Liver (tissue), 9 donors: ENCODE results near the gene DDX24. TPM values are rescaled to one million over a fixed set of nuclear protein-coding genes. Genes with fewer than 3 reads are reported as not detected.

Source experiments
- DNase-seq: peaks from one replicate; pipeline ENCODE4 v3.0.0-alpha.2; 2017; ENCODE audit warnings: low spot score
- H3K27ac ChIP-seq, 2 donors: one replicate each; pipeline ENCODE4 v1.7.0; 2013; ENCODE audit warnings: inconsistent platforms in 2 of 2, low read length in 2 of 2, control low read depth in 1 of 2, low read depth in 1 of 2, mild to moderate bottlenecking in 1 of 2
- H3K27me3 ChIP-seq, 4 donors: one replicate each; pipeline versions ENCODE4 v1.6.1 to v1.7.0; 2013; ENCODE audit warnings: low read length in 3 of 4, inconsistent platforms in 1 of 4, mild to moderate bottlenecking in 1 of 4, moderate library complexity in 1 of 4; ENCODE audit not compliant: control insufficient read depth in 4 of 4, insufficient read depth in 4 of 4
- H3K36me3 ChIP-seq, 4 donors: one replicate each; pipeline versions ENCODE4 v1.6.1 to v1.7.0; 2013; ENCODE audit warnings: low read length in 3 of 4, mild to moderate bottlenecking in 3 of 4, low read depth in 1 of 4, moderate library complexity in 1 of 4; ENCODE audit not compliant: control insufficient read depth in 4 of 4, insufficient read depth in 3 of 4
- H3K4me1 ChIP-seq, 4 donors: one replicate each; pipeline versions ENCODE4 v1.6.1 to v1.7.0; 2013; ENCODE audit warnings: low read length in 3 of 4, mild to moderate bottlenecking in 3 of 4, moderate library complexity in 1 of 4; ENCODE audit not compliant: control insufficient read depth in 4 of 4, insufficient read depth in 4 of 4
- H3K4me3 ChIP-seq, 3 donors: one replicate each; pipeline versions ENCODE4 v1.6.1 to v1.7.0; 2013; ENCODE audit warnings: low read length in 3 of 3, control low read depth in 1 of 3, low read depth in 1 of 3, mild to moderate bottlenecking in 1 of 3
- H3K9ac ChIP-seq, 2 donors: one replicate each; pipeline ENCODE4 v1.7.0; 2013; ENCODE audit warnings: low read length in 2 of 2, mild to moderate bottlenecking in 2 of 2, moderate library complexity in 2 of 2, control low read depth in 1 of 2, low read depth in 1 of 2
- H3K9me3 ChIP-seq, 4 donors: one replicate each; pipeline versions ENCODE4 v1.6.1 to v1.7.0; 2013; ENCODE audit warnings: low read length in 3 of 4; ENCODE audit not compliant: control insufficient read depth in 4 of 4
- EGR1 ChIP-seq, 2 donors: IDR thresholded peaks; 2 replicates each; pipeline ENCODE4 v1.6.1; 2016 to 2018; ENCODE audit warnings: antibody characterized with exemption in 2 of 2, low read depth in 2 of 2
- FOXA1 ChIP-seq: IDR thresholded peaks from 2 replicates; pipeline ENCODE4 v1.6.1; 2016; ENCODE audit warnings: antibody characterized with exemption
- FOXA2 ChIP-seq: IDR thresholded peaks from 2 replicates; pipeline ENCODE4 v1.6.1; 2016; ENCODE audit warnings: antibody characterized with exemption
- GABPA ChIP-seq, 2 donors: IDR thresholded peaks in 1 of 2; conservative IDR thresholded peaks in 1 of 2; 2 replicates each; pipeline ENCODE4 v1.6.1; 2016; ENCODE audit warnings: antibody characterized with exemption in 2 of 2, mild to moderate bottlenecking in 1 of 2, moderate library complexity in 1 of 2
- HNF4A ChIP-seq, 2 donors: conservative IDR thresholded peaks; 2 replicates each; pipeline ENCODE4 v1.6.1; 2016; ENCODE audit warnings: antibody characterized with exemption in 2 of 2, mild to moderate bottlenecking in 2 of 2
- HNF4G ChIP-seq: IDR thresholded peaks from 2 replicates; pipeline ENCODE4 v1.6.1; 2016; ENCODE audit warnings: antibody characterized with exemption
- NR2F2 ChIP-seq: IDR thresholded peaks from 2 replicates; pipeline ENCODE4 v1.6.1; 2016; ENCODE audit warnings: antibody characterized with exemption
- RAD21 ChIP-seq, 2 donors: IDR thresholded peaks; 2 replicates each; pipeline ENCODE4 v1.6.1; 2016; ENCODE audit warnings: antibody characterized with exemption in 2 of 2, mild to moderate bottlenecking in 2 of 2
- RXRA ChIP-seq, 2 donors: IDR thresholded peaks; 2 replicates each; pipeline ENCODE4 v1.6.1; 2017 to 2018; ENCODE audit warnings: antibody characterized with exemption in 2 of 2, mild to moderate bottlenecking in 1 of 2
- TAF1 ChIP-seq: conservative IDR thresholded peaks from 2 replicates; pipeline ENCODE4 v1.6.1; 2016; ENCODE audit warnings: antibody characterized with exemption, mild to moderate bottlenecking
- YY1 ChIP-seq: IDR thresholded peaks from 2 replicates; pipeline ENCODE4 v1.6.1; 2016; ENCODE audit warnings: antibody characterized with exemption, mild to moderate bottlenecking
- WGBS: extraction: QIAGEN DNeasy Blood & Tissue Kit; methylation state at CpG from one replicate; pipeline ENCODE4 v1.1.7; 2013; 5-methylcytosine and 5-hydroxymethylcytosine counted together
- polyA plus RNA-seq, 2 donors: library from polyadenylated mRNA; stranded (reverse) in 1 of 2; unstranded in 1 of 2; fragments of 200-250 nt in 1 of 2; fragments of >200 nt in 1 of 2; fragmentation: Nextera tagmentation in 1 of 2; extraction: Ambion mirVana in 1 of 2; gene quantifications; one replicate each; pipeline versions ENCODE4 v1.2.1 to v1.2.3, GENCODE V29; 2013 to 2015
- total RNA-seq, 2 donors: library from RNA; depleted of rRNA; stranded (reverse); fragments of >200 nt; gene quantifications; one replicate each; pipeline ENCODE4 v1.2.3, GENCODE V29; 2014
- TF ChIP-seq, protein P1 (sequence below): IDR thresholded peaks from 2 replicates; pipeline ENCODE4 v1.6.1; 2016; ENCODE audit warnings: antibody characterized with exemption, mild to moderate bottlenecking
- TF ChIP-seq, protein P2 (sequence below): fragments of 150-350 bp; IDR thresholded peaks from 2 replicates; pipeline ENCODE4 v1.5.1; 2017; ENCODE audit warnings: improper control_type of control experiment, low read depth, low read length; ENCODE audit not compliant: missing input control
- TF ChIP-seq, protein P3 (sequence below): IDR thresholded peaks from 2 replicates; pipeline ENCODE4 v1.6.1; 2016; ENCODE audit warnings: antibody characterized with exemption
- TF ChIP-seq, protein P4 (sequence below): IDR thresholded peaks from 2 replicates; pipeline ENCODE4 v1.6.1; 2016; ENCODE audit warnings: antibody characterized with exemption
- donor health status: healthy.
- donor health status: healthy.
- donor health status: healthy.
- donor health status: healthy.
- donor health status: healthy.

DDX24 gene
- total and polyA plus RNA-seq, 4 donors, result 33.8 to 59.7 (median 47.8) TPM

DNA sequence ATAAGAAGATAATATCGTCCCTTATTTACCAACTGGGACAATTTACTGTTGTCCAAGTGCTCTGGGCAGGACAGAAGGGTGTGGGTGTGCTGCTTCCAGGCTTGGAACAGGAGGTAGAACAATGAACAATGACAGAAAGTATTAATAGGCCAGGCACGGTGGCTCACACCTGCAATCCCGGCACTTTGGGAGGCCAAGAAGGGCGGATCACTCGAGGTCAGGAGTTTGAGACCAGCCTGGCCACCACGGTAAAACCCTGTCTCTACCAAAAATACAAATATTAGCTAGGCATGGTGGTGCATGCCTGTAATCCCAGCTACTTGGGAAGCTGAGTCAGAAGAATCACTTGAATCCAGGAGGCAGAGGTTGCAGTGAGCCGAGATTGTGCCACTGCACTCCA is 32.1 kb upstream of the DDX24 start:
- no peak for DNase-seq
- no peaks in the 10 kb centered on the region for H3K27me3 ChIP-seq
- no peak overlapping the region for H3K9ac ChIP-seq
- H3K27ac ChIP-seq, result no peak overlapping the region
- 79% methylated on average over 7 of the region's 7 CpGs for WGBS
- H3K4me3 ChIP-seq, result no peak overlapping the region
- TF ChIP-seq HNF4G (no peak), YY1 (no peak)
- TF ChIP-seq, protein P1, sequence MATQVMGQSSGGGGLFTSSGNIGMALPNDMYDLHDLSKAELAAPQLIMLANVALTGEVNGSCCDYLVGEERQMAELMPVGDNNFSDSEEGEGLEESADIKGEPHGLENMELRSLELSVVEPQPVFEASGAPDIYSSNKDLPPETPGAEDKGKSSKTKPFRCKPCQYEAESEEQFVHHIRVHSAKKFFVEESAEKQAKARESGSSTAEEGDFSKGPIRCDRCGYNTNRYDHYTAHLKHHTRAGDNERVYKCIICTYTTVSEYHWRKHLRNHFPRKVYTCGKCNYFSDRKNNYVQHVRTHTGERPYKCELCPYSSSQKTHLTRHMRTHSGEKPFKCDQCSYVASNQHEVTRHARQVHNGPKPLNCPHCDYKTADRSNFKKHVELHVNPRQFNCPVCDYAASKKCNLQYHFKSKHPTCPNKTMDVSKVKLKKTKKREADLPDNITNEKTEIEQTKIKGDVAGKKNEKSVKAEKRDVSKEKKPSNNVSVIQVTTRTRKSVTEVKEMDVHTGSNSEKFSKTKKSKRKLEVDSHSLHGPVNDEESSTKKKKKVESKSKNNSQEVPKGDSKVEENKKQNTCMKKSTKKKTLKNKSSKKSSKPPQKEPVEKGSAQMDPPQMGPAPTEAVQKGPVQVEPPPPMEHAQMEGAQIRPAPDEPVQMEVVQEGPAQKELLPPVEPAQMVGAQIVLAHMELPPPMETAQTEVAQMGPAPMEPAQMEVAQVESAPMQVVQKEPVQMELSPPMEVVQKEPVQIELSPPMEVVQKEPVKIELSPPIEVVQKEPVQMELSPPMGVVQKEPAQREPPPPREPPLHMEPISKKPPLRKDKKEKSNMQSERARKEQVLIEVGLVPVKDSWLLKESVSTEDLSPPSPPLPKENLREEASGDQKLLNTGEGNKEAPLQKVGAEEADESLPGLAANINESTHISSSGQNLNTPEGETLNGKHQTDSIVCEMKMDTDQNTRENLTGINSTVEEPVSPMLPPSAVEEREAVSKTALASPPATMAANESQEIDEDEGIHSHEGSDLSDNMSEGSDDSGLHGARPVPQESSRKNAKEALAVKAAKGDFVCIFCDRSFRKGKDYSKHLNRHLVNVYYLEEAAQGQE, result no peak
- H3K36me3 ChIP-seq, result no peaks in the 10 kb centered on the region
- H3K9me3 ChIP-seq, result no peaks in the 10 kb centered on the region
- peaks cover 0 to 9% (median 3%) of the 10 kb centered on the region in 4 donors for H3K4me1 ChIP-seq

DNA sequence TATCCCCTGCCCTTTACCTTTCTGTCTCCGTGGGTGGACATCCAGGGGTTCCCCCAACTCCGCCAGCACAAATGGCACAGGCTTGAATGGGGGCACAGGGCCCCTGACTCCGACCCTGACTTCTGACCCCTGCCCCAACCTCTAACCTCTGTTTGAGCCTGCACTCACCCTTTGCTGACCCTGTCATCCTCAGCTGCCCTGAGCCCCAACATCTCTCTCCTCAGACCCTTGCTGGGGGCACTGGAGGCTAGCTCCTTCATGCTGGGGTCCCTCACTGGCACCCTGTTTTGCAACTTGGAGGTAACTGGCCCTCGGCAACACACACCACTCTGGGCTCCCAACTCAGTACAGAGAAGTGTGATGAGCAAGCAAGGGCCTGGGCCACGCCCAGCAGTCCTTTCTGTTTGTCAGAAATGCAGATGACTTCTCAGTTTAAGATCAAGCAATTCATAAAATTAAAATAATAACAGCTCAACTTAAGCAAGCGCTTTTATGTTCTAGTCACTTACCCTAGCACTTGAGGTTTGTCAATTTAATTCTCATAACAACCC is 31.6 kb upstream of the DDX24 start:
- Histone ChIP-seq H3K4me1 (peaks cover 0 to 9% (median 3%) of the 10 kb centered on the region in 4 donors), H3K36me3 (no peaks in the 10 kb centered on the region), H3K9me3 (no peaks in the 10 kb centered on the region), H3K9ac (no peak overlapping the region), H3K27me3 (no peaks in the 10 kb centered on the region), H3K27ac (no peak overlapping the region), H3K4me3 (no peak overlapping the region)
- TF ChIP-seq GABPA (IDR thresholded peaks at IDR 0.05 in 1 of 2, conservative IDR thresholded peaks at IDR 0.05 in 1 of 2) (no peak), HNF4A (conservative IDR thresholded peaks at IDR 0.05) (no peak), FOXA1 (no peak)
- peak; percentile 28 for DNase-seq
- 83% methylated on average over 6 of the region's 6 CpGs for WGBS

DNA sequence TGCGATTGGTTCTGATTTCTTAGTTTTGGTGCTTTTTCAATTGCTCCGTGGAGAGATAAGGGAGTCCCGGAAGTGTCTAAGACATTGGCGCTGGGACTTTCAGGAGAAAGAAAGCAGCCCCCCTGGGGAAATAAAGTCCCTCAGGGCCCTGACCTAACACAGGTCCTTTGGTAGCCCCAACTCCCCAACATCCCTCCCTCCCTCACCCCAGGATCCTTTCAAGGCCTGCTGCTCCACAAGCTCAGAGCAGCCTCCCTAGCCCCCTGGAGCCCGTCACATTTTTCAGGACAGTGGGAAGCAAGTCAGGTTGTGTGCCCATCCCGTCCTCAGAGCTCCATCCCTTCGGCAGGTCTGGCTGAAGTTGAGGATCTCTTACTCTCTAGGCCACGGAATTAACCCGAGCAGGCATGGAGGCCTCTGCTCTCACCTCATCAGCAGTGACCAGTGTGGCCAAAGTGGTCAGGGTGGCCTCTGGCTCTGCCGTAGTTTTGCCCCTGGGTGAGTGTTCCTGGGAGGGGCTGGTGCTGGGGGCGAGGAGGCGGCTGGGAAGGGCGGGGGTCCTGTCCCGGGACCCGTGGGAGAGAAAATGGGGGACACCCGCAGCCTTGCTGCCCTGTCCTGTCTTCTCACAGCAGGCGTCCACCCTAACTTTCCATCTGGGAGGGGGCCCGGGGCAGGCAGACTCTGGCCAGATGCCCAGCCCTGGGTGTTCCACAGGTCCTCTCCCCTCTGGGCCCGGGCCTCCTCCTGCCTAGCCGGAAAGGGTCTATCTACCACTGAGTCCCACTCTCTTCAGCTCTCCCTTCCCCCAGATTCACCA is 30.5 kb upstream of the DDX24 start:
- H3K4me3 ChIP-seq, result peak overlapping the region in 2 of 3 donors; percentile 8 to 18
- H3K9ac ChIP-seq, result no peak overlapping the region
- peak; percentile 19 for DNase-seq
- H3K27me3 ChIP-seq, result no peaks in the 10 kb centered on the region
- H3K4me1 ChIP-seq, result peaks cover 0 to 9% (median 3%) of the 10 kb centered on the region in 4 donors
- WGBS, result 72% methylated on average over 20 of the region's 20 CpGs
- H3K36me3 ChIP-seq, result no peaks in the 10 kb centered on the region
- H3K27ac ChIP-seq, result peak overlapping the region in 1 of 2 donors; percentile 55
- no peaks in the 10 kb centered on the region for H3K9me3 ChIP-seq
- TF ChIP-seq YY1 (no peak), NR2F2 (no peak), FOXA1 (no peak), HNF4A (conservative IDR thresholded peaks at IDR 0.05) (no peak), RAD21 (IDR thresholded peaks at IDR 0.05) (no peak), EGR1 (IDR thresholded peaks at IDR 0.05; ENCODE audit: low read depth in 2 of 2) (no peak), GABPA (IDR thresholded peaks at IDR 0.05 in 1 of 2, conservative IDR thresholded peaks at IDR 0.05 in 1 of 2) (no peak), TAF1 (no peak), RXRA (IDR thresholded peaks at IDR 0.05) (no peak), FOXA2 (no peak)
- TF ChIP-seq, protein P2, sequence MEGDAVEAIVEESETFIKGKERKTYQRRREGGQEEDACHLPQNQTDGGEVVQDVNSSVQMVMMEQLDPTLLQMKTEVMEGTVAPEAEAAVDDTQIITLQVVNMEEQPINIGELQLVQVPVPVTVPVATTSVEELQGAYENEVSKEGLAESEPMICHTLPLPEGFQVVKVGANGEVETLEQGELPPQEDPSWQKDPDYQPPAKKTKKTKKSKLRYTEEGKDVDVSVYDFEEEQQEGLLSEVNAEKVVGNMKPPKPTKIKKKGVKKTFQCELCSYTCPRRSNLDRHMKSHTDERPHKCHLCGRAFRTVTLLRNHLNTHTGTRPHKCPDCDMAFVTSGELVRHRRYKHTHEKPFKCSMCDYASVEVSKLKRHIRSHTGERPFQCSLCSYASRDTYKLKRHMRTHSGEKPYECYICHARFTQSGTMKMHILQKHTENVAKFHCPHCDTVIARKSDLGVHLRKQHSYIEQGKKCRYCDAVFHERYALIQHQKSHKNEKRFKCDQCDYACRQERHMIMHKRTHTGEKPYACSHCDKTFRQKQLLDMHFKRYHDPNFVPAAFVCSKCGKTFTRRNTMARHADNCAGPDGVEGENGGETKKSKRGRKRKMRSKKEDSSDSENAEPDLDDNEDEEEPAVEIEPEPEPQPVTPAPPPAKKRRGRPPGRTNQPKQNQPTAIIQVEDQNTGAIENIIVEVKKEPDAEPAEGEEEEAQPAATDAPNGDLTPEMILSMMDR, result no peak
- TF ChIP-seq, protein P3, sequence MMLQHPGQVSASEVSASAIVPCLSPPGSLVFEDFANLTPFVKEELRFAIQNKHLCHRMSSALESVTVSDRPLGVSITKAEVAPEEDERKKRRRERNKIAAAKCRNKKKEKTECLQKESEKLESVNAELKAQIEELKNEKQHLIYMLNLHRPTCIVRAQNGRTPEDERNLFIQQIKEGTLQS, result no peak
- TF ChIP-seq, protein P4, sequence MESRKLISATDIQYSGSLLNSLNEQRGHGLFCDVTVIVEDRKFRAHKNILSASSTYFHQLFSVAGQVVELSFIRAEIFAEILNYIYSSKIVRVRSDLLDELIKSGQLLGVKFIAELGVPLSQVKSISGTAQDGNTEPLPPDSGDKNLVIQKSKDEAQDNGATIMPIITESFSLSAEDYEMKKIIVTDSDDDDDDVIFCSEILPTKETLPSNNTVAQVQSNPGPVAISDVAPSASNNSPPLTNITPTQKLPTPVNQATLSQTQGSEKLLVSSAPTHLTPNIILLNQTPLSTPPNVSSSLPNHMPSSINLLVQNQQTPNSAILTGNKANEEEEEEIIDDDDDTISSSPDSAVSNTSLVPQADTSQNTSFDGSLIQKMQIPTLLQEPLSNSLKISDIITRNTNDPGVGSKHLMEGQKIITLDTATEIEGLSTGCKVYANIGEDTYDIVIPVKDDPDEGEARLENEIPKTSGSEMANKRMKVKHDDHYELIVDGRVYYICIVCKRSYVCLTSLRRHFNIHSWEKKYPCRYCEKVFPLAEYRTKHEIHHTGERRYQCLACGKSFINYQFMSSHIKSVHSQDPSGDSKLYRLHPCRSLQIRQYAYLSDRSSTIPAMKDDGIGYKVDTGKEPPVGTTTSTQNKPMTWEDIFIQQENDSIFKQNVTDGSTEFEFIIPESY, result no peak
